NOMO-1 treated with dmso at 0.1 percent for 144 hours (cell line): ENCODE measurements around the gene PRKAG2.

Experiments used
- DNase-seq: peaks from one replicate; lab custom pipeline; 2025; ENCODE audit not compliant: unreplicated experiment; lab: John Stamatoyannopoulos, UW

The PRKAG2 gene

GRCh38 chr7:151775547-151776443 lies 101.1 kb downstream of the PRKAG2 start:
- no peak for DNase-seq

- DNase-seq, result no peak
Observed at GRCh38 chr7:151774951-151775350, 102.0 kb downstream of the PRKAG2 start.

DNA sequence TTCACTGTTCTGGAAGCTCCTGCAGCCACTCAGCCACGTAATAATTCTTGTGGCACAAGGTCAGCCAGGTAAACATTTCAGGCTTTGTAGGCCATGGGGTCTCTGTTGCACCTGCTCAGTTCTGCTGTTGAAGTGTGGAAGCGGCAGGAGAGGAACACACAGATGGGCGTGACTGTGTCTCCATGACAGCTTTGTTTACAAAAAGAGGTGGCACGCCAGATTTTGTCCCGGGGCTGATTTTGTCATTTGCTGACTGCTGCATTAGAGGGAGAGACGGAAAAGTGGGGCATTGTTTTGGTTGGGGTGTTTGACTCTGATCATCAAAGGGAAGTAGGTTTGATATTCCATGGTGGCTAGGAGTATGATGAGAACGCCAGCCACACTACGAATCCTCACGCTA lies 103.1 kb downstream of the PRKAG2 start:
- no peak for DNase-seq

- no peak for DNase-seq
Observed at GRCh38 chr7:151770232-151770631, 106.7 kb downstream of the PRKAG2 start.

- no peak for DNase-seq
Observed at GRCh38 chr7:151769188-151769821, 107.6 kb downstream of the PRKAG2 start.

DNA sequence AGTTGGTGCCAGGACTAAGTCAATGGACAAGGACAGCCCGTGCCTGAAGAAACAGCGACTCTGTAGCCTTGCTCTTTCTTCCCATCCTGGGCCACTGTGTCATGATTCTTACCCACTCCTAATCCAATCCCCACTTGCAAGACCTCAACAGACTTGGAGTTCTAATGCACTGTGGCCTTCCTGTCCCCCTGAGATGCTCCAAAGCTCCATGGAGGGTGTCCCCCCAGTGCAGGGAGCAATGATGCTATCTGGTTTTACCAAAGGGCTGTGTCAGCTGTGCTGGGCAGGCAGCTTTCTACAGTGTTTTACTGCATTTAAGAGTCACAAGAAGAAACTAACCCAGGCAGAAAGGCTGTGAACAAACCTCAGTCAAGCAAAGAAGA lies 108.1 kb downstream of the PRKAG2 start:
- DNase-seq, result no peak

DNA sequence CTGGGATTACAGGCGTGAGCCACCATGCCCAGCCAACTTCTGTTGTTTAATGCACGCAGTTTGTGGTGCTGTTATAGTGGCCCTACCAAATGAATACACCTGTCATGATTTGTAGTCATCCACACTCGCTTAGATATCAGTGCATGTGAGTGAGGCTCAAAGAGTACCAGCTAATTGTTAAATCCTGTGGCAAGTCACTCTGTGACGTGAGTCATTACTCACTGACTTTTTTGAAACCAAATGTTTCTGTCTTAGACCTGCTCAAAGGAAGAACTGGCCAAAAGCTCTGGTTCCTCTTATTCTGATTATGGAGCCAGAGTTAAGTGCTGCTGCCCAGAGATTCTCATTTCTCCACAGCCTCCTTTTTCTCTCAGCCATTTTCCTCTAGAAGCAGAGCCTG lies 109.4 kb downstream of the PRKAG2 start:
- DNase-seq, result no peak

- DNase-seq, result no peak
Observed at GRCh38 chr7:151764056-151764920, 112.6 kb downstream of the PRKAG2 start.

- DNase-seq, result no peak
Observed at GRCh38 chr7:151763420-151763984, 113.4 kb downstream of the PRKAG2 start.

DNA sequence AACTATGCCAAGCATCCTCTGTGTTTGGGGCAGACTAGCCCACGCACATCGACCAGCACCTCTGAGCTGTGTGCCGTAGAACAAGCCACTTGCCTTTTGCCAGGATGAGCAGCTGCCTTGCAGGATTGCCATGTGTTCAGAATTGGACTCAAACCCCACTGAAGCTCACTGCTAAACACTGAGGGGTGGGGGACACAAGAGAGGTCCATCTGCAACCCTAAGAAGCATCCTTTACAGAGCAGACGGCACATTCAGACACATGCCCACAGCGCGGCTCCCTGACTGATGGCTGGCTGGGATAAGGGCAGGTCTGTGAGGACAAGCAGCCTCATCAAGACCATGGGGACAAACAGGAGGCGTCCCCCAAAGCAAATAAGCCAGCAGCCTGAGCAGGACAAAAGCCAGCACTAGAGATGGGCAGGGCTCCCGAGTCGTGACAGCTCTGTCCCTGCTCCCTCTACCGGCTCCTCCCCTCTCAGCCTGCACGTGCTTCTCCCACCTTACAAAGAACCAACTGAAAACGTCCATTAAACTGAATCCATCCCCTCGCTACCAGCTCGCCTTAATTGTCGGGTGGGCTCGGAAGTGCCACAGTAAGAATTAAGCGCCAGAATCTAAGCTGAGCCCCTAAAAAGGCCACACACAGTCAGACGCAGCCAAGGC lies 114.2 kb downstream of the PRKAG2 start:
- DNase-seq, result no peak

DNA sequence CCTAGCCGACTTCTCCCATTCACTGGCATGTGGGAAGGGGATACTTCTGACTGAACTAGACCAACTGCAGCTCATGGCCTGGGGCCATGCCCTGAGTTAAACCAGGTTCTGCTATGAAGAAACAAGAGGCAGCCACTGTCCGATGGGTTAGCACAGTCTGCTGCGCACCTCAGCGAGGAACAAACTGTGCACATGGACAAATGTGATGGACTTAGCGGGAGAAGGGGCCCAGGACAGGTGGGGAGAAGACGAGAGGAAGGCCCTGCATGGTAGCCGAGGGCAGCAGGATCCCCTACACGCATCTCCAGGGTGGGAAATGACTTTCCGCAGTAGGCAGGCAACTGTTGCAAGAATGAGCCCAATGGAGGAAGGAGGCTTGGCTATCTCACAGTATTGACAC lies 115.0 kb downstream of the PRKAG2 start:
- DNase-seq, result no peak

DNA sequence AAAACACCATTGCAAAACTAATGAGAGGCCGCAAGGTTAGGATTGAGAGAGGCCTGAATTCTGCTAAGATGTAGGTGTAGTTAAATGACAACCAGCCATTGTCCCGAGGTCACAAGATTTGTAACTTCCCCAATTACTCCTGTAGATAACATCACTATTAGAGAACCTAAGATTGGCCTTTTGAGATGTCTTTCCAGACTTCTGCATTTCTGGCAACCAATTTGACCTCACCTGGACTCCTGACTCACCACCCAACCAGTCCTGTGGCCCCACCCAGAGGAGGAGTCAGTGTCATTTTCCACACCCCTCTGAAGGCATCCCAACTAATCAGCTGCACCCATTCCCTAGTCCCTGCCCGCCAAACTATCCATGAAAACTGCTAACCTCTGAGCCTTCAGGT lies 115.7 kb downstream of the PRKAG2 start:
- DNase-seq, result no peak

DNA sequence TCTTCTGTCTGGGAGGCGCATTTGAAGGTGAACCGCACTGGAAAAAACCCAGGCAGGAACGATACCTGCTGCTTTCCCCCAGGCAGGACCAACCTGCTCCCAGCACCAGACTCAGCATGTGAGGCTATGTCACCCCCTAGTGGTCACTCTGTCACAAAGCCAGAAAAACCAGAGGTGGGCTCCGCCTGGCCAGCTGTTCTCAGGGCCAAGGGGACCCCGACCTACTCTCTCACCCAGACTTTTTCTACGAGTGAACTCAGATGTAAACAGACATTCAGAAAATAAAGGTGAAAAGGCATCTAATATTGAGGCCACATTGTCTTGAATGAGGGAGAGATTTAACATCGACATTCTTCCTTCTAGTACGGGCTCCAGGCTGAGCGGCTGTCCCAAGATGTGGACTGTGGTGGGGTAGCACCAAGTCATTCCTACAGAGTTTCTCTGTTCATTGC lies 117.3 kb downstream of the PRKAG2 start:
- DNase-seq, result no peak

DNA sequence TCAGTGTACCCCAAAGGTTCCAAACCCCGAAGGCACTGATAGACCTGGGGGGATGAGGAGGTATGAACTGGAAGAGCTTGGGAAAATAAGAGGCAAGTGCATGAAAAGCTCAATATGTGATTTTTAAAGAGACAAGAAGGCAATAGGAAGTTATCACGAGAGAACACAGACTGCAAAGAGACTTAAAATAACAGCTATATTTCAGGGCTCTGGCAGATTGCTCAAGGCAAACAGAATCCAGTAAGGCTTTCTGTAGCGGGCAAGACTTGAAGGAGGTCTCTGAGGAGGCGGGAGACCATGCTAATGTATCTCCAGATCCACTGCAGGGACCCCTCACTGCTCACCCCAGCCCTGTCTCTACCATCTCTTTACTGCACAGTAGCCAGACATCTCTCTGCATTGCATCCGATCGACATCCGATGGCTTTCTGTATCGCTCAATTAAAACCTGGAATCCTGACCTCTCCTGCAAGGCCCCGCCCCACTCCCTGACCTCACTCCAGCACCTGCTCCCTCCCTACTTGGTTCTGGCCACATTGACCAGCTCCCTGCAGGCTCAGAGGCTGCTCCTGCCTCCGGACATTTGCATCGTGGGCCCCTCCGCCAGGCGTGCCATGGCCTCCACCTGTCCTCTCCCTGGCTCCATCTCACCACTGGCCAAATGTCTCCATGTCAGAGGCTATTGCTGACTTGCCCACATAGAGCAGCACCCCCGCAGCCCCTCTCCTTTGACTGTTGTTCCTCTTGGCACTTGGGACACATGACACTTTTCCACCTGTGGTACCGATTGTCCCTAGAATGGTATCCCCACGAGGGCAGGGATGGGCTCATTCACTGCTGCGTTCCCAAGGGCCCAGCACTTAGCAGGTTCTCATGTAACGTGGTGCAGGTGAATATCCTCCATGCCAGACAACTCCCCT lies 118.0 kb downstream of the PRKAG2 start:
- DNase-seq, result no peak

DNA sequence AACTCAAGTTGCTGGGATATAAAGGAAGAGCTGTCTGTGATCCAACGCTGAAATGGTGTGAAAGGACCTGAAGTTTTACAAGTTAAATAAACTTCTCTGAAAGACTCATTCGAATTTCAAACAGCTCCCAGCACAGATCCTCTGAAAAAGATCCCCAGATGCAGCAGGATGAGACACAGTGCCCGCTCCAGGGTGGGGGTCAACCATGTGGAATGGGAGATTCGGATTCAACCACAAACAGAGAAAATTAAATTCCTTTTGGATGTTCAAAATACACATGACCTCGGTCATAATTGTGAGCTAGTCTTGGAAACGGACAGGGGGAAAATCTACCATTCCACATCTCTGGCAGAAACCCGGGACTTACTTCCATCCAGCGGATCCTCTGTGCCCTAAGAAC lies 119.6 kb downstream of the PRKAG2 start:
- no peak for DNase-seq

- no peak for DNase-seq
Observed at GRCh38 chr7:151756866-151757265, 120.0 kb downstream of the PRKAG2 start.

DNA sequence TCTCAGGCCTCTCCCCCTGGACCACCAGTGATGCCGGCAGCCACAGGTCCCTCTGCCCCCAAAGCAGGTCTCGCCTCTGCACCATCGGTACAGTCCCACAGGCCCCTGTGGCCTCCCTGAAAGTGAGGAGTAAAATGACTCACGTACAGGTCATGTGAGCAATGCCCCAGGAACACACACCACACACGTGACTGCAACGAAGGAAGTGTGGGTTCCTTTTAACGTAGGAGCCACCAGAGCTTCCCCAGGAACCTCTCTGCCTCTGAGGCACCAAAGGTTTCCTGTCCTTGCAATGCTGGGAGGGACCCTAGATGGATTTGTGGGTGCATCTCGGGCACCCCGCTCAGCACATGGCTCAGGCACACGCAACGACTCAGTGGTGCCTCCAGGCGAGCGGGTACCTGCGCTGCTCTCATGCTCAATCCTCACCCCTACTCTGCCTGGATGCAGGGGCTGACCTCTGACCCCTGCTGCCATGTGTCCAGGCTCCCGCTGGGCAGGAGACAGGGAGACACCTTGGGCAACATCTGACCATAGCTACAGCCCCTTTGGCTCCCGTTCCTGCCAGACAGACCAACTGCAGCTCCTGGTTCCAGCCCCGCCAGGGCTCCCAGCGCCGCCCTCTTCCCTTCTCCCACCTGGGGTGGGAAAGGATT lies 120.7 kb downstream of the PRKAG2 start:
- DNase-seq, result no peak

- no peak for DNase-seq
Observed at GRCh38 chr7:151755131-151755801, 121.6 kb downstream of the PRKAG2 start.
